Nephron (organoid): ENCODE measurements around the gene DNAL1.
A peak's percentile ranks its signal among the peaks of the same experiment; 100 is the strongest.

Experiments used
- H3K27ac Mint-ChIP-seq, 3 experiments: 2 replicates each; pipeline ENCODE4 v1.8.0; 2020; ENCODE audit warnings: mixed read lengths in 3 of 3, mild to moderate bottlenecking in 2 of 3, moderate library complexity in 1 of 3
- H3K27me3 Mint-ChIP-seq: 2 replicates; pipeline ENCODE4 v1.8.0; 2021; ENCODE audit warnings: low read depth, mild to moderate bottlenecking, moderate library complexity, mixed read lengths
- H3K36me3 Mint-ChIP-seq: 2 replicates; pipeline ENCODE4 v1.8.0; 2020; ENCODE audit warnings: low read depth, mixed read lengths
- H3K4me1 Mint-ChIP-seq: 2 replicates; pipeline ENCODE4 v1.8.0; 2020; ENCODE audit warnings: mixed read lengths
- H3K4me3 Mint-ChIP-seq, 3 experiments: 2 replicates each; pipeline ENCODE4 v1.8.0; 2020; ENCODE audit warnings: mild to moderate bottlenecking in 3 of 3, mixed read lengths in 3 of 3, moderate library complexity in 2 of 3
- H3K9me3 Mint-ChIP-seq: 2 replicates; pipeline ENCODE4 v1.8.0; 2020; ENCODE audit warnings: mixed read lengths
- TF ChIP-seq, protein P1 (sequence below), 3 experiments: fragments of 200-600 bp; sonication (generic); IDR thresholded peaks; one replicate each; pipeline ENCODE4 v1.5.0; 2021; ENCODE audit warnings: antibody characterized with exemption in 3 of 3; ENCODE audit not compliant: unreplicated experiment in 3 of 3

DNAL1 gene

GRCh38 chr14:73620268-73620667 lies 24.5 kb upstream of the DNAL1 start:
- H3K36me3 Mint-ChIP-seq: no peaks in the 10 kb centered on the region
- no peaks in the 10 kb centered on the region for H3K4me1 Mint-ChIP-seq

GRCh38 chr14:73623504-73624054 lies 21.2 kb upstream of the DNAL1 start:
- TF ChIP-seq, protein P1, sequence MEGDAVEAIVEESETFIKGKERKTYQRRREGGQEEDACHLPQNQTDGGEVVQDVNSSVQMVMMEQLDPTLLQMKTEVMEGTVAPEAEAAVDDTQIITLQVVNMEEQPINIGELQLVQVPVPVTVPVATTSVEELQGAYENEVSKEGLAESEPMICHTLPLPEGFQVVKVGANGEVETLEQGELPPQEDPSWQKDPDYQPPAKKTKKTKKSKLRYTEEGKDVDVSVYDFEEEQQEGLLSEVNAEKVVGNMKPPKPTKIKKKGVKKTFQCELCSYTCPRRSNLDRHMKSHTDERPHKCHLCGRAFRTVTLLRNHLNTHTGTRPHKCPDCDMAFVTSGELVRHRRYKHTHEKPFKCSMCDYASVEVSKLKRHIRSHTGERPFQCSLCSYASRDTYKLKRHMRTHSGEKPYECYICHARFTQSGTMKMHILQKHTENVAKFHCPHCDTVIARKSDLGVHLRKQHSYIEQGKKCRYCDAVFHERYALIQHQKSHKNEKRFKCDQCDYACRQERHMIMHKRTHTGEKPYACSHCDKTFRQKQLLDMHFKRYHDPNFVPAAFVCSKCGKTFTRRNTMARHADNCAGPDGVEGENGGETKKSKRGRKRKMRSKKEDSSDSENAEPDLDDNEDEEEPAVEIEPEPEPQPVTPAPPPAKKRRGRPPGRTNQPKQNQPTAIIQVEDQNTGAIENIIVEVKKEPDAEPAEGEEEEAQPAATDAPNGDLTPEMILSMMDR (IDR thresholded peaks at IDR 0.05; ENCODE audit: unreplicated experiment in 3 of 3): no peak

More at GRCh38 chr14:73620268-73620667, 24.5 kb upstream of the DNAL1 start:
- TF ChIP-seq, protein P1 (IDR thresholded peaks at IDR 0.05; ENCODE audit: unreplicated experiment in 3 of 3): no peak
- H3K27me3 Mint-ChIP-seq: no peaks in the 10 kb centered on the region
- H3K27ac Mint-ChIP-seq: no peak overlapping the region
- H3K9me3 Mint-ChIP-seq: no peaks in the 10 kb centered on the region
- H3K4me3 Mint-ChIP-seq: no peak overlapping the region

DNA sequence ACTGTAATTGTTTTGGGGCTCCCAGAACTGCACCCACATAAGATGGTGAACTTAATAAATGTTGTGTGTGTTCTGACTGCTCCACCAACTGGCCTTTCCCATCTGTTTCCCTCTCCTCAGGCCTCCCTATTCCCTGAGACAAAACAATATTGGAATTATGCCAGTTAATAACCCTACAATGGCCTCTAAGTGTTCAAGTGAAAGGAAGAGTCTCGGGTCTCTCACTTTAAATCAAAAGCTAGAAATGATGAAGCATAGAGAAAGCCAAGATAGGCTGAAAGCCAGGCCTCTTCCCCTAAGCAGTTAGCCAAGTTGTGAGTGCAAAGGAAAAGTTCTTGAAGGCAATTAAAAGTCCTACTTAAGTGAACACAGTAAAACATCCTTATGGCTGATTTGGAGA lies 19.1 kb upstream of the DNAL1 start:
- no peaks in the 10 kb centered on the region for H3K9me3 Mint-ChIP-seq
- peaks cover 4% of the 10 kb centered on the region for H3K27me3 Mint-ChIP-seq
- H3K27ac Mint-ChIP-seq: peak overlapping the region; percentile 37 to 94 (median 76)
- TF ChIP-seq, protein P1 (IDR thresholded peaks at IDR 0.05; ENCODE audit: unreplicated experiment in 3 of 3): no peak
- H3K4me3 Mint-ChIP-seq: no peak overlapping the region
- no peaks in the 10 kb centered on the region for H3K36me3 Mint-ChIP-seq
- peaks cover 8% of the 10 kb centered on the region for H3K4me1 Mint-ChIP-seq

More at GRCh38 chr14:73623504-73624054, 21.2 kb upstream of the DNAL1 start:
- Mint-ChIP-seq H3K27ac (no peak overlapping the region), H3K4me3 (no peak overlapping the region), H3K9me3 (no peaks in the 10 kb centered on the region), H3K36me3 (no peaks in the 10 kb centered on the region), H3K27me3 (no peaks in the 10 kb centered on the region), H3K4me1 (peaks cover 8% of the 10 kb centered on the region)

GRCh38 chr14:73627151-73627558 lies 17.6 kb upstream of the DNAL1 start:
- TF ChIP-seq, protein P1 (IDR thresholded peaks at IDR 0.05; ENCODE audit: unreplicated experiment in 3 of 3): no peak
- no peaks in the 10 kb centered on the region for H3K36me3 Mint-ChIP-seq
- peaks cover 4% of the 10 kb centered on the region for H3K27me3 Mint-ChIP-seq
- H3K4me1 Mint-ChIP-seq: peaks cover 8% of the 10 kb centered on the region
- no peak overlapping the region for H3K27ac Mint-ChIP-seq
- H3K4me3 Mint-ChIP-seq: no peak overlapping the region
- no peaks in the 10 kb centered on the region for H3K9me3 Mint-ChIP-seq

- Mint-ChIP-seq H3K36me3 (no peaks in the 10 kb centered on the region), H3K4me1 (peaks cover 13% of the 10 kb centered on the region), H3K9me3 (no peaks in the 10 kb centered on the region), H3K27me3 (peaks cover 16% of the 10 kb centered on the region), H3K27ac (no peak overlapping the region), H3K4me3 (no peak overlapping the region)
- TF ChIP-seq, protein P1 (IDR thresholded peaks at IDR 0.05; ENCODE audit: unreplicated experiment in 3 of 3): no peak
These were observed 14.6 kb upstream of the DNAL1 start for GRCh38 chr14:73630009-73630780.
